ENCODE results near the gene AP5S1. TPM values are rescaled to one million over a fixed set of nuclear protein-coding genes. Genes with fewer than 3 reads are reported as not detected.
A peak's percentile ranks its signal among the peaks of the same experiment; 100 is the strongest.

The AP5S1 gene
- total and polyA plus RNA-seq, 2 of the 13 experiments (the other 11 are each of a cell fraction or from before 2014, with no cell fraction given) = 7.9 to 23.2 TPM

GRCh38 chr20:3788685-3789155 lies 31.6 kb upstream of the AP5S1 start (continued):
- TF ChIP-seq BHLHE40 (IDR thresholded peaks at IDR 0.05; ENCODE audit: low read length) (no peak), ARID2 (CRISPR knock-in tag; IDR thresholded peaks at IDR 0.05; ENCODE audit: borderline replicate concordance) (no peak), SOX6 (IDR thresholded peaks at IDR 0.05) (0 out of 2 replicates have a peak, but pooled peaks have one; percentile 89), SOX6 (CRISPR knock-in tag; IDR thresholded peaks at IDR 0.05) (no peak), ARNT (IDR thresholded peaks at IDR 0.05) (peak; percentile 96; the same call in 1 of the 2 replicates), GTF3A (CRISPR knock-in tag; conservative IDR thresholded peaks at IDR 0.05) (0 out of 2 replicates have a peak, but pooled peaks have one; percentile 52), ZNF512 (CRISPR knock-in tag; IDR thresholded peaks at IDR 0.05) (peak; percentile 99), RAD51 (IDR thresholded peaks at IDR 0.05; ENCODE audit: borderline replicate concordance) (0 out of 2 replicates have a peak, but pooled peaks have one; percentile 16), ZNF33B (CRISPR knock-in tag; IDR thresholded peaks at IDR 0.05) (no peak), ZNF782 (CRISPR knock-in tag; IDR thresholded peaks at IDR 0.05; ENCODE audit: borderline replicate concordance) (no peak), BRF2 (CRISPR knock-in tag; IDR thresholded peaks at IDR 0.05) (no peak), ZNF337 (CRISPR knock-in tag; IDR thresholded peaks at IDR 0.05; ENCODE audit: borderline replicate concordance, low read depth) (no peak), ATF7 (IDR thresholded peaks at IDR 0.05) (peak; percentile 33), ATF7 (CRISPR knock-in tag; IDR thresholded peaks at IDR 0.05) (no peak), EHMT2 (IDR thresholded peaks at IDR 0.05; ENCODE audit: borderline replicate concordance, low read depth, low read length) (no peak), HDAC6 (IDR thresholded peaks at IDR 0.05; ENCODE audit: low read depth, low read length) (no peak), FOXP1 (IDR thresholded peaks at IDR 0.05) (peak; percentile 64; the same call in 1 of the 2 replicates), FOXP1 (CRISPR knock-in tag; IDR thresholded peaks at IDR 0.05) (no peak), ZBTB49 (CRISPR knock-in tag; IDR thresholded peaks at IDR 0.05; ENCODE audit: borderline replicate concordance) (no peak), ZNF274 (CRISPR knock-in tag; IDR thresholded peaks at IDR 0.05) (no peak), ZFP90 (CRISPR knock-in tag; IDR thresholded peaks at IDR 0.05; ENCODE audit: borderline replicate concordance) (no peak), ZBTB38 (CRISPR knock-in tag; IDR thresholded peaks at IDR 0.05) (no peak), DZIP1 (CRISPR knock-in tag; IDR thresholded peaks at IDR 0.05) (no peak)

Measured in HepG2 (cell line).